Mucosa of stomach (tissue), 1 donor: Measurements from ENCODE around the gene IL11.

Experiments used
- H3K27me3 ChIP-seq: one replicate; pipeline ENCODE4 v1.7.0; 2013; ENCODE audit warnings: mild to moderate bottlenecking, low read length; ENCODE audit not compliant: control insufficient read depth, insufficient read depth
- H3K36me3 ChIP-seq: one replicate; pipeline ENCODE4 v1.7.0; 2013; ENCODE audit warnings: low read length; ENCODE audit not compliant: control insufficient read depth, insufficient read depth
- H3K4me1 ChIP-seq: one replicate; pipeline ENCODE4 v1.7.0; 2013; ENCODE audit warnings: mild to moderate bottlenecking, low read length; ENCODE audit not compliant: control insufficient read depth, insufficient read depth
- H3K4me3 ChIP-seq: one replicate; pipeline ENCODE4 v1.7.0; 2013; ENCODE audit warnings: low read length
- H3K9ac ChIP-seq: one replicate; pipeline ENCODE4 v1.7.0; 2013; ENCODE audit warnings: mild to moderate bottlenecking, low read length, moderate library complexity
- H3K9me3 ChIP-seq: one replicate; pipeline ENCODE4 v1.7.0; 2013; ENCODE audit warnings: mild to moderate bottlenecking, low read length, moderate library complexity; ENCODE audit not compliant: control insufficient read depth
- donor health status: Pancreatic carcinoma.

IL11 gene

DNA sequence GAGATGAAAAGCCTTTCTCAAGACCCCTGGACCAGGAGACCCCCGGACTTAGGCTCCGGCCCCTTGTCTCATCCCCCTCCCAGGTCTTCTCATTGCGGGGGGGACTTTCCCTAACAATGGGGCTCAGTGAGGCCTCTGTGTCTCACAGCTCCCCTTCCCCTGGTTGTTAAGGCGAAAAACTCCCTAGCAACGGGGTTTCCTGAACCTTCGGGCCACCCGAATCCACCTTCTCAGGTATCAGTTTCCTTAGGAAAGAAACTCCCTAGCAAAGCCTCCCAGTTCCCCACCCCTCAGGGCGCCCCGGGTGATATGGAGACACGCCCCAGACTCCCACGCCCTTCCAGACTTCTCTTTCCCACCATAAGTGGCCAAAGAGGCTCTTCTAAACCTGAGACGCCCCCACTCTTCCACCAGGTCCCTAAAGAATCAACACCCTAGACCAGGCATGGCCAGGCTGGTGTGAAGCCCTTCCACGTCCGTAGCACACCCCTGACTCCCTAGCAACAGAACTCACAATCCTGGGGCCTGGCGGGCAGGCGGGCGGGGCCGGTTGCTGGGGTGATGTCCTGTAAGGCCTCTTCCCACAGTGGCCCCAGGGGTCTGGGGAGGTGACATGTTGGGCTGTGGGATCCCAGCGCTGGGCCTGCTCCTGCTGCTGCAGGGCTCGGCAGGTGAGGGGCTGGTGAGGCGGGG lies 6.1 kb upstream of the IL11 start, which contains the start of gene TMEM190:
Gene TMEM190 (plus strand): TSS at position 586 of the 693 bp plus-strand sequence. CDS start 28 bp downstream, at position 614.
- no peaks in the 10 kb centered on the region for H3K36me3 ChIP-seq
- peaks cover 51% of the 10 kb centered on the region for H3K27me3 ChIP-seq
- no peak within 1 kb of the TSS for H3K4me3 ChIP-seq
- H3K9ac ChIP-seq: no peak within 1 kb of the TSS
- no peaks in the 10 kb centered on the region for H3K9me3 ChIP-seq
- peaks cover 27% of the 10 kb centered on the region for H3K4me1 ChIP-seq

DNA sequence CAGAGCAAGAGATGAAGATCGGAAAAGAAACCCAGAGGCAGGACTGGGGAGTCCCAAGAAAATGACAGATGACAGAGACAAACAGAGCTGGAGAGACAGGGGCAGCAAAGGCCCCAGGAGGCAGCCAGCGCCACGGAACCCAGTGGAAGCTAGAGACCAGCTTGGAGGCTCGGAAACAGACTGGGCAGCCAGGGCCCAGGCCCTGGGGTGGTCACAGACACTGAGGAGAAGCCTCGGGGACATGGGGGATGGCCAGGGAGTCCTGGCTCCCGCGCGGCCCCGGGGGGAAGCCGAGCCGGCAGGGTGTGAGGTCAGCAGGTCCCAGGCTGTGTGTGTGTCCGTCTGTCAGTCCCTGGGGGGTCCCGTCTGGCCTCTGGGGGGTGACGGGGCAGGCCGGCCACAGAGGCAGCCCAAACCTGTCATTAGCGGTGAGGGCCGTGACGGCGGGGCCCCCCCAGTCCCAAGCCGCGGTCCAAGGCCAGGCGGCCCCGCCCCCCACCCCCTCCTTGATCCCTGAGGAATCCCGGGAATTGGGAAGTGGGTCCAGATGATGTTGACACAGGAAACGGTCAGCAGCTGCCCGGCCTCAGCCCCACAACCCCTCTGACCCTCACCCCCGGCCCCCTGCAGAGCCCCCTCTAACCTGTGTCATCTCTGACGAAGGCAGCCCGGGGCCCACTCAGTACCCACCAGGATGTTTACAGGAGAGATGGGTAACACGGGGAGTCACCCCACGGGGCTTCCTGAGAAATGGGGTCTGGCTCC lies 3.9 kb upstream of the IL11 start:
- peaks cover 69% of the 10 kb centered on the region for H3K27me3 ChIP-seq
- no peaks in the 10 kb centered on the region for H3K9me3 ChIP-seq
- no peaks in the 10 kb centered on the region for H3K36me3 ChIP-seq
- H3K4me1 ChIP-seq: peaks cover 31% of the 10 kb centered on the region
- no peak overlapping the region for H3K4me3 ChIP-seq
- H3K9ac ChIP-seq: peak overlapping the region; percentile 39

DNA sequence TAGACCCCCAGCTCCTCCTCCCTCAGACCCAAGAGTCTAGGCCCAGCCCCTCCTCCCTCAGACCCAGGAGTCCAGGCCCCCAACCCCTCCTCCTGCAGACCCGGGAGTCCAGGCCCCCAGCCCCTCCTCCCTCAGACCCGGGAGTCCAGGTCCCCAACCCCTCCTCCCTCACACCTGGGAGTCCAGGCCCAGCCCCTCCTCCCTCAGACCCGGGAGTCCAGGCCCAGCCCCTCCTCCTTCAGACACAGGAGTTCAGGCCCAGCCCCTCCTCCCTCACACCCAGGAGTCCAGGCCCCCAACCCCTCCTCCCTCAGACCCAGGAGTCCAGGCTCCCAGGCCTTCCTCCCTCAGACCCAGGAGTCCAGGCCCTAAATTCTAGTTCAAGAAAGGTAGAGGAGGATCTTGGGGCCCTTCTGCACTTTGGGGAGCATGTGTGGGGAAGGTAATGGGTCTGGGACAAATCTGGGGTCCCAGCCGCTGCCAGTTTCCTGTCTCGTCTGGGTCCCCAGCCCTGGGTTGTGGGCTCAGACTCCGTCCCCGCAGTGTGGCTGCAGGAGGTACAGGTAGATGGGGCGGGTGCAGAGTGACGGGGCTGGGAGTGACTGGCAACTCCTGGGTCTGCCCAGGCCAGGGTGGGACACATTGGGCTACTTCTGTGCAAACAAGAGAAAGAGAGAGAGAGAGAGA lies 3.2 kb upstream of the IL11 start:
- H3K9me3 ChIP-seq: no peaks in the 10 kb centered on the region
- H3K4me1 ChIP-seq: peaks cover 35% of the 10 kb centered on the region
- H3K36me3 ChIP-seq: no peaks in the 10 kb centered on the region
- H3K4me3 ChIP-seq: no peak overlapping the region
- H3K9ac ChIP-seq: peak overlapping the region; percentile 39
- H3K27me3 ChIP-seq: peaks cover 77% of the 10 kb centered on the region

DNA sequence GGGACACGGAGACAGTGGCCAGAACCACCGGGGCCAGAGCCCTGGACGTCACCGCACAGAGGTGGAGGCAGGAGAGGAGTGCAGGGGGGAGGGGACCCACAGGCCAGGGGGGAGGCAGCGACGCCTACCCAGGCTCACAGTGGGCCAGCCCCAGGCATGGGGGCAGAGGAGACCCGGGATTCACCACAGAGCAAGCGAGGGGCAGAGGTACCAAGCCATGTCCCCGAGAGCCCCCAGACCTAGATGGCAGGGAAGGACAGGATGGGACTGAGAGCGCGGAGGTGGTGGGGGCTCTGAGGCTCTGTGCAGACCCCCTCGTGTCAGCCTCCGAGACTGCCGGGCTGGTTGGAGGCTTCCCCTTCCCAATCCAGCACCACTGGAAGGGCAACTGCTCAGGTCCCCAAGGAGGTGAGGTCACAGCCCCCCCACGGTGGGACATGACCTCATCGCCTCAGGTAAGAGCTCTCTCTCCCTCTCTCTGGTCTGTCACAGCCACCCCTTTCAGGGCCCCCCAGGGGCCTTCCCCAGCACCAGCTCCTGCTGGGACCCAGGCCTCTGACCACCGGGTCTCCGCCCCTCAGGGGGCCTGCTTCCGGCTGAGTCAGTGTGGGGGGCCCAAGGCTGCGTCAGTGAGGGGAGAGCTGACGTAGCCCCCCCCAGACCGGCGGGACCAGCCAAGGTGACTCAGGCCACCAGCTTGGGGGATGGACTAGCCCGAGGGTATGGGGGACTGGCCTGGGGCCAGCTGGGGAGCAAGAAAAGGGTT lies 2.2 kb upstream of the IL11 start:
- Histone ChIP-seq H3K9me3 (no peaks in the 10 kb centered on the region), H3K4me1 (peaks cover 35% of the 10 kb centered on the region), H3K9ac (no peak overlapping the region), H3K4me3 (no peak overlapping the region), H3K27me3 (peaks cover 82% of the 10 kb centered on the region), H3K36me3 (no peaks in the 10 kb centered on the region)

DNA sequence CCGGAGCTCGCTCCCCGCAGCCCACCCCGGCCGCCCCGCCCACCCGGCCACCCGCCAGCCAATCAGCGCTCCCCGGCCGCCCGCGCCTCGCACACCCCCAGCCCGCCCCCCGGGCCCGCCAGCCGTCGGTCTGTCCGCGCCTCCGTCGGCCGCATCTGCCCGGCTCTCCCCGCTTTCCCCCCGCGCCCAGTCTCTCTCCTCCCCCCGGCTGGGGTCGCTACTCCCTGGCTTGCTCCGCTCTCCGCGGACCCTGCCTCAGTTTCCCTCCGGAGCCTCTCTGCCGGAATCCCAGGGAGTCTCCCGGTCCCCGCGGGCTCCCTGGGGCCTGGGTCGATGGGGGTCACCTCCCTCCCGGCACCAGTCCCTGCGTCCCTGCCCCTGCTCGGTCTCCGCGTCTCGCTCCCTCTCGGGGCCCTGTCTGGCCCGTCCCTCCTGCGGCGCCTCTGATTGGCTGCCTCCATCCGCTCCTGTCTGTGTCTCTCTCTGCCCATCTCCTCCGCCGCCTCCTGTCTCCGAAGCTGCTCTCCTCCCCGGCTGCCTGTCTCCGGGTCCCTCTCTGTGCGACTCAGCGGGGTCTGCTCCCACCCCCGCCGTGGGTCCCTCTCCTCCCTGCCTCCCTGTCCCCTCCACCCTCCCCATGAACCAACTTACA lies 484 bp downstream of the IL11 start:
- no peak overlapping the region for H3K4me3 ChIP-seq
- H3K9me3 ChIP-seq: no peaks in the 10 kb centered on the region
- peaks cover 68% of the 10 kb centered on the region for H3K27me3 ChIP-seq
- no peaks in the 10 kb centered on the region for H3K36me3 ChIP-seq
- H3K9ac ChIP-seq: no peak overlapping the region
- peaks cover 18% of the 10 kb centered on the region for H3K4me1 ChIP-seq

DNA sequence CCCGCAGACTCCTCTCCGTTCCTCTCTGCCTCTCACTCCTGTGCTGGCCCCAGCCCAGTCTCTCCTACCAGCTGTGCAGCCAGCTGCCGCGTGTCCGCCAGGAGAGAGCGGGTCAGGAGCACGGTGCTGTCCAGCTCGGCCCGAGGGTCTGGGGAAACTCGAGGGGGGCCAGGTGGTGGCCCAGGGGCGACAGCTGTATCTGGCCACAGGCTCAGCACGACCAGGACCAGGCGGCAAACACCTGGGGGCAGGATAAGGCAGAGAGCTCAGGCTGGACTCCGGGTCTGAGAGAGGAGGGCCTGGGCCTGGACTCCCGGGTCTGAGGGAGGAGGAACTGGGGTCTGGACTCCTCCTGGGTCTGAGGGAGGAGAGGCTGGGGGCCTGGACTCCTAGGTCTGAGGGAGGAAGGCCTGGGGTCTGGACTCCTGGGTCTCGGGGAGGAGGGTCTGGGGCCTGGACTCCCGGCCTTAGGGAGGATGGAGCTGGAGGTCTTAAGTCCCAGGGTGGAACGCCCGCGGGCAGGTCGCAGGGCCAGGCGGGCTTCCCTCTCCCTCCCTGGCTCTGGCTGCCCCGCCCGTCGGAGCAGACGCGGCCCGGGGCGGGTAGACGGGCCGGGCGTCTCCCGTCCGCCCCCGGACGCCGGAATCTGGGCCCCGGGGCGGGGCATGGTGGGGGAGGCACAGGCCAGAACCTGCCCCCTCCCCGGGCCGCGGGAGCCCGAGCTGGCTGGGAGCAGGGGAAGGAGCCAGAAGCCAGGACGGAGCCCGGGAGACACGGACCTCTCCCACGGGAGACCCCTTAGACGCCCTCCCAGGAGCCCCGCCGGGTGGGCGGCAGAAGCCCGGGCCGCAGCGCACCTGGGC lies 1.3 kb downstream of the IL11 start:
- Histone ChIP-seq H3K36me3 (no peaks in the 10 kb centered on the region), H3K4me1 (peaks cover 14% of the 10 kb centered on the region), H3K4me3 (no peak overlapping the region), H3K27me3 (peaks cover 59% of the 10 kb centered on the region), H3K9me3 (no peaks in the 10 kb centered on the region), H3K9ac (no peak overlapping the region)

DNA sequence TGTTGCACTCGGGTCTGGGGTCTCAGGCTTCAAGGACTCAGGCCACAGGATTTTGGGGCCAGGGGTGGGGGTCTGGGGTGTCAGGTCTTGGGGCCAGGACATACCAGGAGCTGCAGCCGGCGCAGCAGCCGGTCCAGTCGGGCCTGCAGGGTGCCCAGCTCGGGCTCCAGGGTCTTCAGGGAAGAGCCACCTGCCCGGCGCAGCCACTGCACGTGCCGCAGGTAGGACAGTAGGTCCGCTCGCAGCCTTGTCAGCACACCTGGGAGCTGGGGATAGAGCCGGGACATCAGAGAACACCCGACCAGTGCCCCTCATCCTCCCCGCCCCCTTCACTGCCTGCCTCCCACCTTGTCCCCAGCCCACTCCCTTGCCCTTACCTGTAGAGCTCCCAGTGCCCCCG lies 2.2 kb downstream of the IL11 start:
- peaks cover 9% of the 10 kb centered on the region for H3K4me1 ChIP-seq
- no peaks in the 10 kb centered on the region for H3K9me3 ChIP-seq
- H3K36me3 ChIP-seq: no peaks in the 10 kb centered on the region
- H3K4me3 ChIP-seq: no peak overlapping the region
- peaks cover 51% of the 10 kb centered on the region for H3K27me3 ChIP-seq
- no peak overlapping the region for H3K9ac ChIP-seq

DNA sequence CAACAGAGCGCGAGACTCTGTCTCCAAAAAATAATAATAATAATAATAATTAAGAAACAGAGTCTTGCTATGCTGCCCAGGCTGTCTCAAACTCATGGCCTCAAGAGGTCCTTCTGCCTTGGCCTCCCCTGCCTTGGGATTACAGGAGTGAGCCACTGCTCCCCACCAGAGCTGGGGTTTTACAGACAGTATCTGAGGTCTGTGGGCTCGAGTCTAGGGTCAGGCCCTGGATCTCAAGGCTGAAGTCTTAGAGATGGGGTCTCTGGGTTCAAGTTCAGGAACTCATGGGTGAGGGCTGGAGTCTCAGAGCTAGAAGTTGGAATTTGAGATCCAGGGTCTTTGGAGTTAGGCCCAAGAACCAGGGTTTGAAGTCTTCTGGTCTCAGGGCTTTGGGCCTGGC lies 3.5 kb downstream of the IL11 start:
- no peaks in the 10 kb centered on the region for H3K36me3 ChIP-seq
- no peak overlapping the region for H3K9ac ChIP-seq
- peaks cover 9% of the 10 kb centered on the region for H3K4me1 ChIP-seq
- H3K9me3 ChIP-seq: no peaks in the 10 kb centered on the region
- peaks cover 38% of the 10 kb centered on the region for H3K27me3 ChIP-seq
- no peak overlapping the region for H3K4me3 ChIP-seq

DNA sequence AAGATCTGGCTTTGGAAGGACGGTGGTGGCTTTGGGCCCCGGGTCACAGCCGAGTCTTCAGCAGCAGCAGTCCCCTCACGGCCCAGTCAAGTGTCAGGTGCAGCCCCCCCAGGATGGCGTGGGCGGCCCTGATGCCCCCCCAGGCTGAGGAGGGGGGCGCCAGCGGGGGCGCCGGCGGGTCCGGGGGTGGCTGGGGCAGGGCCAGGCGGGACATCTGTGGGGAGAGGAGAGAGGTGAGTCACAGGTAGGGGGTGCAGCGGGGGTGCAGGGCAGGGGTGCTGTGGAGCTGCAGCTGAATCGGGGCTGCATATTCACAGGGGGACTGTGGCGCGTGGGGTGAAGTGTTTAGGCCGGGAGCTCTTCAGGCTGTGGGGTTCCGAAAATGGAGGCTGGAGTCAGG lies 4.3 kb downstream of the IL11 start:
- peaks cover 30% of the 10 kb centered on the region for H3K27me3 ChIP-seq
- H3K9ac ChIP-seq: no peak overlapping the region
- H3K4me1 ChIP-seq: peaks cover 9% of the 10 kb centered on the region
- no peaks in the 10 kb centered on the region for H3K9me3 ChIP-seq
- H3K4me3 ChIP-seq: no peak overlapping the region
- H3K36me3 ChIP-seq: no peaks in the 10 kb centered on the region

DNA sequence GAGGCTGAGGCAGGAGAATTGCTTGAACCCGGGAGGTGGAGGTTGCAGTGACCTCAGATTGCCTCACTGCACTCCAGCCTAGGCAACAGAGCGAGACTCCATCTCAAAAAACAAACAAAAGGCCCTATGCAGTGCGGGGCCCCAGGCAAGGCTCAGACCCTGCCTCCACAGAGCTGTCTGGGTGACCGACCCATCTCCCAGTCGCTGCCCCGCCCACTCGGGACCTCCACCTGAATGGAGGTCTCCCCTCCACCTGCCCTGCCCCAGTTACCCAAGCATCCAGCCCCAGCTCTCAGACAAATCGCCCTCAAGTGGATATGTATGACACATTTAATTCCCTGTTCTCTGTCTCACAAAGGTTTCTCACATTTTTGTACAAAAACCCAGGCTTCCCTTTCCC lies 5.0 kb downstream of the IL11 start:
- H3K4me3 ChIP-seq: no peak overlapping the region
- peaks cover 9% of the 10 kb centered on the region for H3K4me1 ChIP-seq
- H3K9me3 ChIP-seq: no peaks in the 10 kb centered on the region
- H3K27me3 ChIP-seq: peaks cover 24% of the 10 kb centered on the region
- H3K9ac ChIP-seq: no peak overlapping the region
- H3K36me3 ChIP-seq: no peaks in the 10 kb centered on the region
